Activated CD4-positive, alpha-beta memory T cell treated with anti-CD3 and anti-CD28 coated beads for 36 hours (primary cell): ENCODE measurements around the gene LRRC26. TPM values are rescaled to one million over a fixed set of nuclear protein-coding genes. Genes with fewer than 3 reads are reported as not detected.

Experiments used
- CTCF ChIA-PET: fragments of 350-600 bp; sonication (Branson Sonifier 250); formaldehyde crosslinking; loops from one replicate; lab custom pipeline; 2021; ENCODE audit warnings: antibody characterized with exemption, inconsistent platforms; lab: Charles Lee
- POLR2A ChIA-PET: fragments of 350-600 bp; sonication (Branson Sonifier 250); formaldehyde crosslinking; loops from one replicate; lab custom pipeline; 2021; ENCODE audit warnings: antibody characterized with exemption; lab: Charles Lee
- DNase-seq: peaks from one replicate; pipeline ENCODE4 v3.0.0-alpha.2; 2020
- H3K27ac Mint-ChIP-seq: one replicate; pipeline ENCODE4 v1.8.0; 2021; ENCODE audit warnings: mixed read lengths
- H3K27me3 Mint-ChIP-seq: one replicate; pipeline ENCODE4 v1.8.0; 2021; ENCODE audit warnings: mixed read lengths
- H3K36me3 Mint-ChIP-seq: one replicate; pipeline ENCODE4 v1.8.0; 2021; ENCODE audit warnings: mixed read lengths
- H3K4me1 Mint-ChIP-seq: one replicate; pipeline ENCODE4 v1.8.0; 2021; ENCODE audit warnings: low read depth, mixed read lengths
- H3K4me3 Mint-ChIP-seq: one replicate; pipeline ENCODE4 v1.8.0; 2021; ENCODE audit warnings: mild to moderate bottlenecking, mixed read lengths
- H3K9me3 Mint-ChIP-seq: one replicate; pipeline ENCODE4 v1.8.0; 2021; ENCODE audit warnings: mixed read lengths
- intact Hi-C: fragments of 100-400 bp; cut with micrococcal nuclease; formaldehyde crosslinking; loops from one replicate; pipeline ENCODE4 v1.15.1; 2023
- total RNA-seq, 2 experiments: library from RNA; stranded (reverse); gene quantifications; one replicate each; pipeline ENCODE4 v1.2.3, GENCODE V29; 2021

The LRRC26 gene
- total RNA-seq, 2 experiments from 2014 or later = not detected

- ChIA-PET CTCF (interaction anchor here (1.3 to 2.2 kb wide), 3 partner anchors 9 to 76 kb away, joined by 3 to 8 read pairs (median 4); partner anchors contain the start of gene RNF224), POLR2A (interaction anchor here (0.9 to 1.2 kb wide), 2 partner anchors 9 to 12 kb away, joined by 3 to 4 read pairs; no protein-coding TSS in a partner anchor)
- Mint-ChIP-seq H3K4me1 (peaks cover 15% of the 10 kb centered on the region), H3K27ac (no peak overlapping the region), H3K9me3 (no peaks in the 10 kb centered on the region), H3K4me3 (no peak overlapping the region), H3K27me3 (no peaks in the 10 kb centered on the region), H3K36me3 (no peaks in the 10 kb centered on the region)
- intact Hi-C loops = no loop called here
- no peak for DNase-seq
These were observed 28.4 kb upstream of the LRRC26 start for GRCh38 chr9:137198051-137198901.

DNA sequence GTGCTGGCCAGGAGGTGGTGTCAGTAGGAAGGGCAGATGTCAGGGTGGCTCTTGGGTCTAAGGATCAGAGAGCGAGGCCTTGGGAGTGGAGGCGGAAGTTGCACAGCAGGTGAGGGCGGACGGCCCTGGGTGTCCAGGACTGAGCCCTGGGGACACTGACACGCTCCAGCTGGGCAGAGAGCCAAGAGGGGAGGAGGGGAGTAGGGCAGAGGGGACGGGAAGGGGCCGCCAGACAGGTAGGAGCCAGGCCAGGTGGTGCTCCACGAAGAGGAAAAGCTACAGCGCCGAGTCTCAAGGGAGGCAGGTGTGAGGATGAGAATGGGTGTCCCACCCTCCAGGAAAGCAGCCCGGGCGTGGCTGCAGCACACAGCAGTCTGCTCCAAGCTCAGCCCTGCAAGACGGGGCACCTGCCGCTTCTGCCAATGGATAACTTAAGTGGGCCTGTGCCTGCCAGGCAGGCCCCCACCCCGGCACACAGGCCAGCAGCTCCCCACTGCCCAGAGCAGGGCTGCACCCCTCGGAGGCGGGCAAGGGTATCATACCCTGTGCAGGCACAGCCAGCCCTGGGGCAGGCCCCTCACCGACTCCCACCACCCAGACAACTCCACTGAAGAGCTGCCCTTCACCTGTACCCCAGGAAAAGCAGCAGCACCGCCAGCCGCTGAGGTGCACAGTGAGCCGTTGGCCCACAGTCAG lies 25.8 kb upstream of the LRRC26 start:
- Mint-ChIP-seq H3K4me3 (no peak overlapping the region), H3K4me1 (peaks cover 7% of the 10 kb centered on the region), H3K9me3 (no peaks in the 10 kb centered on the region), H3K36me3 (peaks cover 3% of the 10 kb centered on the region), H3K27ac (no peak overlapping the region), H3K27me3 (no peaks in the 10 kb centered on the region)
- intact Hi-C loops = no loop called here
- CTCF ChIA-PET = no interaction called here
- POLR2A ChIA-PET = no interaction called here
- DNase-seq = no peak

GRCh38 chr9:137194909-137195308 lies 25.1 kb upstream of the LRRC26 start:
- Mint-ChIP-seq H3K9me3 (no peaks in the 10 kb centered on the region), H3K4me1 (peaks cover 10% of the 10 kb centered on the region), H3K4me3 (no peak overlapping the region), H3K36me3 (peaks cover 6% of the 10 kb centered on the region), H3K27ac (no peak overlapping the region), H3K27me3 (no peaks in the 10 kb centered on the region)
- ChIA-PET CTCF (no interaction called here), POLR2A (no interaction called here)
- no peak for DNase-seq
- intact Hi-C loops = no loop called here

- H3K4me1 Mint-ChIP-seq = peaks cover 13% of the 10 kb centered on the region
- H3K36me3 Mint-ChIP-seq = peaks cover 6% of the 10 kb centered on the region
- intact Hi-C loops = no loop called here
- CTCF ChIA-PET = interaction anchor here (1.4 kb wide), 1 partner anchor 42 kb away, joined by 4 read pairs; no protein-coding TSS in a partner anchor
- POLR2A ChIA-PET = no interaction called here
- H3K27me3 Mint-ChIP-seq = no peaks in the 10 kb centered on the region
- DNase-seq = no peak
- H3K4me3 Mint-ChIP-seq = no peak overlapping the region
- no peak overlapping the region for H3K27ac Mint-ChIP-seq
- no peaks in the 10 kb centered on the region for H3K9me3 Mint-ChIP-seq
These were observed 24.5 kb upstream of the LRRC26 start for GRCh38 chr9:137194388-137194787.

DNA sequence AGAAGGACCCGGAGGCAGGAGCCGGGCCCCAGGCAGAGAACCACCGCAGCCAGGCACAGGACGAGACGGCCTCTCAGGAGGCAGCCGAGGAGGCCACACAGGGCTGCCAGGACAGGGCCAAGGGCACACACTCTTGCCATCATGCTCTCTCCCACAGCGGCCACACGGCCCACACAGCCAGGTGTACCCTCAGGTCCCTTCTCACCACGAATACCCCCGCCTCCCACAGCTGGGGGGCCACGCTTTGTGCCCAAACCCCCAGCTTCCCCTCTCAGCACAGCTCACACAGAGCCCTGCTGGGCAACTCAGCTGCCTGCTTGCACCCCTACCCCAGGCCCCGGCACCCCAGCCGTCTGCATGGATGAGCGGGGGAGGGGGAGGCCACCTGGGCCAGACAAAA lies 23.9 kb upstream of the LRRC26 start:
- Mint-ChIP-seq H3K9me3 (no peaks in the 10 kb centered on the region), H3K36me3 (peaks cover 9% of the 10 kb centered on the region), H3K4me3 (no peak overlapping the region), H3K27ac (no peak overlapping the region), H3K4me1 (peaks cover 18% of the 10 kb centered on the region), H3K27me3 (no peaks in the 10 kb centered on the region)
- ChIA-PET POLR2A (no interaction called here), CTCF (interaction anchor here (1.4 kb wide), 1 partner anchor 43 kb away, joined by 4 read pairs; no protein-coding TSS in a partner anchor)
- no peak for DNase-seq
- intact Hi-C loops = no loop called here

GRCh38 chr9:137192859-137193258 lies 23.0 kb upstream of the LRRC26 start:
- H3K27ac Mint-ChIP-seq = no peak overlapping the region
- CTCF ChIA-PET = interaction anchor here (1.0 kb wide), 1 partner anchor 44 kb away, joined by 3 read pairs; no protein-coding TSS in a partner anchor
- POLR2A ChIA-PET = no interaction called here
- no peak overlapping the region for H3K4me3 Mint-ChIP-seq
- H3K27me3 Mint-ChIP-seq = no peaks in the 10 kb centered on the region
- no peak for DNase-seq
- H3K9me3 Mint-ChIP-seq = no peaks in the 10 kb centered on the region
- peaks cover 18% of the 10 kb centered on the region for H3K4me1 Mint-ChIP-seq
- peaks cover 11% of the 10 kb centered on the region for H3K36me3 Mint-ChIP-seq
- intact Hi-C loops = no loop called here

- DNase-seq = no peak
- ChIA-PET POLR2A (no interaction called here), CTCF (interaction anchor here (1.0 kb wide), 1 partner anchor 44 kb away, joined by 3 read pairs; no protein-coding TSS in a partner anchor)
- H3K4me1 Mint-ChIP-seq = peaks cover 21% of the 10 kb centered on the region
- no peak overlapping the region for H3K27ac Mint-ChIP-seq
- H3K9me3 Mint-ChIP-seq = no peaks in the 10 kb centered on the region
- intact Hi-C loops = no loop called here
- no peaks in the 10 kb centered on the region for H3K27me3 Mint-ChIP-seq
- H3K36me3 Mint-ChIP-seq = peaks cover 11% of the 10 kb centered on the region
- H3K4me3 Mint-ChIP-seq = no peak overlapping the region
These were observed 22.6 kb upstream of the LRRC26 start for GRCh38 chr9:137192448-137192780.

DNA sequence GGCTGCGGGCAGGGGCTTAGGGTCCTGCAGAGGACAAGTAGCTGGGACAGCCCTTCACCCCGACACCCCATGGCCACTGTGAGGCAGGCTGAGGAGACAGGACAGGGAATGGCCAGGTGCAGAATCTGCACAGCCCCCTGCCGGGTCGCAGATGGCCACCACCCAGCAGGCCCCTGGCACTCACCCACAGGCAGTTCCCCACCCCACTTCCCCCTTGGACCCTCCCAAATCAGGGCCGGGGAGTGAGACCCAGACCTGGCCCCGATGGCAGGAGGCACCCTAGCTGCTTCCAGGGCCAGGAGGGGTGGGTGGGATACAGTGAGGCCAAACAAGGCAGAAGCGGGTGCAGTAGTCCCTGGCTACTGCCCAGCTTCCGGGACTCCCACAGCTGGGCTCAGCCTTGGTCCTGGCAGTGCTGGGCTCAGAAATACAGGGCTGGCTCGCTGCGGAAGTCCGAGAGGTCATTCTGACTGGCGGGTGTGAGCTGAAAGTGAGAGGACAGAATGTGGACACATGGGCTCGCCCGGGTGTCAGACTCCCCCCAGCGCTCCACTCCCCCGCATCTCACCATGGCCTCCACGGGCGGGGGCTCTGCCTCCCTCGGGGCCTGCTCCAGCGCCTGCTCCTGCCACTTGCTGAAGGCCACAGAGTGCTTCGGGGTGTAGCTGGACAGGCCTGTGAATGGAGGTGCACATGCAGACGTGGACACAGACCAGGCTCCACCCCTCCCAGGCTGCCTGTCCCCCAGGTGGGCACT lies 22.0 kb upstream of the LRRC26 start:
- CTCF ChIA-PET = interaction anchor here (1.0 kb wide), 1 partner anchor 45 kb away, joined by 3 read pairs; no protein-coding TSS in a partner anchor
- Mint-ChIP-seq H3K27me3 (no peaks in the 10 kb centered on the region), H3K27ac (no peak overlapping the region), H3K4me1 (peaks cover 27% of the 10 kb centered on the region), H3K9me3 (no peaks in the 10 kb centered on the region), H3K36me3 (peaks cover 11% of the 10 kb centered on the region), H3K4me3 (no peak overlapping the region)
- no peak for DNase-seq
- POLR2A ChIA-PET = no interaction called here
- intact Hi-C loops = no loop called here

- no peak overlapping the region for H3K4me3 Mint-ChIP-seq
- peaks cover 33% of the 10 kb centered on the region for H3K4me1 Mint-ChIP-seq
- H3K36me3 Mint-ChIP-seq = peaks cover 11% of the 10 kb centered on the region
- H3K27me3 Mint-ChIP-seq = no peaks in the 10 kb centered on the region
- H3K27ac Mint-ChIP-seq = peak overlapping the region; percentile 42
- no peaks in the 10 kb centered on the region for H3K9me3 Mint-ChIP-seq
- intact Hi-C loops = no loop called here
- POLR2A ChIA-PET = no interaction called here
- no peak for DNase-seq
- CTCF ChIA-PET = interaction anchor here (1.6 kb wide), 1 partner anchor 62 kb away, joined by 4 read pairs; no protein-coding TSS in a partner anchor
These were observed 21.4 kb upstream of the LRRC26 start for GRCh38 chr9:137191245-137191644.

GRCh38 chr9:137190315-137190856 lies 20.5 kb upstream of the LRRC26 start:
- Mint-ChIP-seq H3K36me3 (peaks cover 11% of the 10 kb centered on the region), H3K27ac (no peak overlapping the region), H3K9me3 (no peaks in the 10 kb centered on the region), H3K4me3 (peak overlapping the region; percentile 48), H3K4me1 (peaks cover 38% of the 10 kb centered on the region), H3K27me3 (no peaks in the 10 kb centered on the region)
- ChIA-PET POLR2A (interaction anchor here (0.7 to 2.9 kb wide), 4 partner anchors 9 to 50 kb away, joined by 3 to 18 read pairs (median 12); partner anchors contain the start of genes NDOR1, TMEM203, TPRN and TUBB4B), CTCF (interaction anchor here (1.4 to 3.4 kb wide), 8 partner anchors 8 to 61 kb away, joined by 3 to 14 read pairs (median 8); partner anchors contain the start of genes CYSRT1, NDOR1, RNF208 and RNF224)
- intact Hi-C loops = no loop called here
- no peak for DNase-seq
